Peyer's patch (tissue), 4 donors: Measurements from ENCODE around the gene DMWD. TPM values are rescaled to one million over a fixed set of nuclear protein-coding genes. Genes with fewer than 3 reads are reported as not detected.

Experiments used
- DNase-seq, 3 donors: peaks; one replicate each; pipeline ENCODE4 v3.0.0-alpha.2; 2017 to 2019
- H3K27ac ChIP-seq, 4 donors: fragments of 200-600 bp; sonication (generic); one replicate each; pipeline ENCODE4 v1.5.1; 2016 to 2019
- H3K27me3 ChIP-seq, 2 donors: fragments of 200-600 bp; sonication (generic); one replicate each; pipeline ENCODE4 v1.5.1; 2019
- H3K36me3 ChIP-seq, 3 donors: fragments of 200-600 bp; sonication (generic); one replicate each; pipeline ENCODE4 v1.5.1; 2016 to 2019
- H3K4me1 ChIP-seq, 4 donors: fragments of 200-600 bp; sonication (generic); one replicate each; pipeline ENCODE4 v1.5.1; 2016 to 2019
- H3K4me3 ChIP-seq, 4 donors: fragments of 200-600 bp; sonication (generic); 1 replicate in 3 of 4; 2 replicates in 1 of 4; pipeline ENCODE4 v1.5.1; 2016 to 2019; ENCODE audit warnings: mild to moderate bottlenecking in 1 of 4
- H3K9me3 ChIP-seq, 4 donors: fragments of 200-600 bp; sonication (generic); one replicate each; pipeline ENCODE4 v1.5.1; 2016 to 2019; ENCODE audit warnings: mild to moderate bottlenecking in 1 of 4
- POLR2A ChIP-seq, 2 donors: fragments of 450-650 bp; IDR thresholded peaks; one replicate each; pipeline ENCODE4 v1.5.1; 2017; ENCODE audit warnings: antibody characterized with exemption in 2 of 2, mild to moderate bottlenecking in 2 of 2, moderate library complexity in 2 of 2
- total RNA-seq, 4 donors: library from RNA; depleted of rRNA; stranded (reverse); fragments of >200 nt; gene quantifications; one replicate each; pipeline ENCODE4 v1.1.0, GENCODE V29; 2016
- TF ChIP-seq, protein P1 (sequence below), 6 experiments: fragments of 450-650 bp in 4 of 6; fragments of 200-600 bp in 2 of 6; sonication (generic) in 1 of 6; IDR thresholded peaks; one replicate each; pipeline ENCODE4 v1.5.1; 2017 to 2019; ENCODE audit warnings: antibody characterized with exemption in 6 of 6, mild to moderate bottlenecking in 3 of 6, moderate library complexity in 1 of 6

DMWD gene
- total RNA-seq, 4 donors from 2014 or later, result 20.8 to 63.8 (median 35.4) TPM

DNA sequence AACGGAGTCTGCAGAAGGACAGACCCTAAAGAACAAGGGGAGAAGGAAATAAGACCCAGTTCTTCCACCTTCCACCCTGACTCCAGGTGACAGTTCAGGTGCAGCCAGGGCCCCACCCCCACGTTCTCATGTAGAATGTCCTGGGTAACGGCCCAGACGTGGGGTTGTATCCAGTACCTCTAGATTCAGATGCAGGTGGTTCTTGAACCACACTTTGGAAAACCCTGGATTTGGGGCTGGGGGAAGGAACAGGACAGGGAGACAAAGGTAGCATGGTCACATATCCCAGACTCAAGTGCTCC, 12.5 kb downstream of the DMWD start:
- H3K4me1 ChIP-seq, result peaks cover 0 to 45% (median 15%) of the 10 kb centered on the region in 4 donors
- no peaks in the 10 kb centered on the region for H3K9me3 ChIP-seq
- peak overlapping the region in 2 of 4 donors; percentile 31 to 59 for H3K4me3 ChIP-seq
- peaks cover 0 to 17% (median 0%) of the 10 kb centered on the region in 3 donors for H3K36me3 ChIP-seq
- peak overlapping the region in 1 of 4 donors; percentile 88 for H3K27ac ChIP-seq
- TF ChIP-seq POLR2A (IDR thresholded peaks at IDR 0.05), result no peak
- TF ChIP-seq, protein P1, sequence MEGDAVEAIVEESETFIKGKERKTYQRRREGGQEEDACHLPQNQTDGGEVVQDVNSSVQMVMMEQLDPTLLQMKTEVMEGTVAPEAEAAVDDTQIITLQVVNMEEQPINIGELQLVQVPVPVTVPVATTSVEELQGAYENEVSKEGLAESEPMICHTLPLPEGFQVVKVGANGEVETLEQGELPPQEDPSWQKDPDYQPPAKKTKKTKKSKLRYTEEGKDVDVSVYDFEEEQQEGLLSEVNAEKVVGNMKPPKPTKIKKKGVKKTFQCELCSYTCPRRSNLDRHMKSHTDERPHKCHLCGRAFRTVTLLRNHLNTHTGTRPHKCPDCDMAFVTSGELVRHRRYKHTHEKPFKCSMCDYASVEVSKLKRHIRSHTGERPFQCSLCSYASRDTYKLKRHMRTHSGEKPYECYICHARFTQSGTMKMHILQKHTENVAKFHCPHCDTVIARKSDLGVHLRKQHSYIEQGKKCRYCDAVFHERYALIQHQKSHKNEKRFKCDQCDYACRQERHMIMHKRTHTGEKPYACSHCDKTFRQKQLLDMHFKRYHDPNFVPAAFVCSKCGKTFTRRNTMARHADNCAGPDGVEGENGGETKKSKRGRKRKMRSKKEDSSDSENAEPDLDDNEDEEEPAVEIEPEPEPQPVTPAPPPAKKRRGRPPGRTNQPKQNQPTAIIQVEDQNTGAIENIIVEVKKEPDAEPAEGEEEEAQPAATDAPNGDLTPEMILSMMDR (IDR thresholded peaks at IDR 0.05), result no peak
- H3K27me3 ChIP-seq, result no peaks in the 10 kb centered on the region
- peak in 1 of 3 donors; percentile 45 for DNase-seq

DNA sequence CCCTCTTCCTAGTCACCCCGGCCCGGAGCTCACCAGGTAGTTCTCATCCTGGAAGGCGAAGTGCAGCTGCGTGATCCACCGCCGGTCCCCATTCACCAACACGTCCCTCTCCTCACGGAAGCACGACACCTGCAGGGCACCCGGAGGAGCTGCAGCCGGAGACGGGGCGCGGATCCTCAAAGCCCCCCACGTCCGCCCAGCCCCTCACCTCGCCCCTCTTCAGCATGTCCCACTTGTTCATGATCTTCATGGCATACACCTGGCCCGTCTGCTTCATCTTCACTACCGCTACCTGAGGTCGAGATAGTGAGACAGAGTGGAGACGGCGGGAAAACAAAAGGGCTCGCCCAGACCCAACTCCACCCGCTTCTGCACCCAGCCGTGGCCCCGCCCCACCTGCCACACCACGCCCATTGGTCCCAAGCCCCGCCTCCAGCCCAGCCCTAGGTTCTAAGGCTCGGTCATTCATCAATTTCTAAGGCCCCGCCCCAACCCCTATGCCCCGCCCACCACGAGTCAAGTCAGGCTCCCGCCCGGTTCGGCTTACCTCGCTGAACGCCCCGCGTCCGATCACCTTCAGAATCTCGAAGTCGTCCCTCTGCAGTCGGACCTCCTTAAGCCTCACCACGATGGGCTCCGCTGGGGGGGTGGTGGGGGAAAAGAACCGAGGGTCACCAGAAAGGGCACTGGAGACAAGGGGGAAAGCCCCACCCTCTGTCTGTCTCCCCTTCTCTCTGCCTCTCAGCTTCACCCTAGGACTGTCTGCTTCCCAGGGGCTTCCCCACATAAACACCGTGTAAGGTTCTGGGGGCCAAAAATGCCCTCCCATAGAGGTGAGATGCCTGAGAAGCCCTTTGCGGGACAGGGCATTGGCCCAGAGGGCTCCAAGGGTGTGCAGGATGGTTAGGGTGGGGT, 13.2 kb downstream of the DMWD start:
- peak; percentile 84 to 98 (median 95) for DNase-seq
- H3K27ac ChIP-seq, result peak overlapping the region in 2 of 4 donors; percentile 57 to 88
- no peaks in the 10 kb centered on the region for H3K27me3 ChIP-seq
- TF ChIP-seq, protein P1 (IDR thresholded peaks at IDR 0.05), result peak in 5 of 6 experiments; percentile 43 to 82 (median 79)
- TF ChIP-seq POLR2A (IDR thresholded peaks at IDR 0.05), result no peak
- H3K36me3 ChIP-seq, result peaks cover 0 to 15% (median 0%) of the 10 kb centered on the region in 3 donors
- peak overlapping the region; percentile 1 to 59 (median 38) for H3K4me3 ChIP-seq
- no peaks in the 10 kb centered on the region for H3K9me3 ChIP-seq
- H3K4me1 ChIP-seq, result peaks cover 0 to 45% (median 15%) of the 10 kb centered on the region in 4 donors

DNA sequence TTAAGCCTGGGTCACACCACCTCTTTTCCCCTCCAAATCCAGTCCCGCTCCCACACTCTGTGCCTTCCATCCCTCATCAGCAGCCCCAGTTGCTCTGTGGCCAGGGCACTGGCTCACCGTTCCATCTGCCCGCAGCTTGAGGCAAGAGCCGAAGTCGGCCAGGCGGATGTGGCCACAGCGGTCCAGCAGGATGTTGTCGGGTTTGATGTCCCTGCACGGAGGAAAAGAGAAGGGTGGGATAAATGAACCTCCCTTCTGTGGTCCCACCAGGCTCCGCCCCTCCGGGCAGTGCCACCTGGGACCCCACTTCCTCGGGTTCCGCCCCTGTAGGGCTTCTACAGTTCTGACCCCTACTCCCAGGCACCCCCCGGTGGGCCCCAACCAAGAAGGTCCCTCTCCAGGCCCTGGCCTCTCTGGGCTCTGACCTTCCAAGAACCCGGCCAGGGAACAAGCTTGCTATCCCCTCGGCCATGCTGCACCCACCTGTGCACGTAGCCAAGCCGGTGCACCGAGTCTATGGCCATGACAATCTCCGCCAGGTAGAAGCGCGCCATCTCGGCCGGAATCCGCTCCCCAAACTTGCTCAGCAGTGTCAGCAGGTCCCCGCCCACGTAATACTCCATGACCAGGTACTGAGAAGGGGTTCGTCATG, 14.5 kb downstream of the DMWD start:
- H3K27me3 ChIP-seq, result no peaks in the 10 kb centered on the region
- DNase-seq, result no peak
- no peak overlapping the region for H3K27ac ChIP-seq
- peaks cover 0 to 15% (median 0%) of the 10 kb centered on the region in 3 donors for H3K36me3 ChIP-seq
- no peak overlapping the region for H3K4me3 ChIP-seq
- no peaks in the 10 kb centered on the region for H3K9me3 ChIP-seq
- TF ChIP-seq, protein P1 (IDR thresholded peaks at IDR 0.05), result no peak
- no peak for TF ChIP-seq POLR2A (IDR thresholded peaks at IDR 0.05)
- peaks cover 0 to 35% (median 15%) of the 10 kb centered on the region in 4 donors for H3K4me1 ChIP-seq

DNA sequence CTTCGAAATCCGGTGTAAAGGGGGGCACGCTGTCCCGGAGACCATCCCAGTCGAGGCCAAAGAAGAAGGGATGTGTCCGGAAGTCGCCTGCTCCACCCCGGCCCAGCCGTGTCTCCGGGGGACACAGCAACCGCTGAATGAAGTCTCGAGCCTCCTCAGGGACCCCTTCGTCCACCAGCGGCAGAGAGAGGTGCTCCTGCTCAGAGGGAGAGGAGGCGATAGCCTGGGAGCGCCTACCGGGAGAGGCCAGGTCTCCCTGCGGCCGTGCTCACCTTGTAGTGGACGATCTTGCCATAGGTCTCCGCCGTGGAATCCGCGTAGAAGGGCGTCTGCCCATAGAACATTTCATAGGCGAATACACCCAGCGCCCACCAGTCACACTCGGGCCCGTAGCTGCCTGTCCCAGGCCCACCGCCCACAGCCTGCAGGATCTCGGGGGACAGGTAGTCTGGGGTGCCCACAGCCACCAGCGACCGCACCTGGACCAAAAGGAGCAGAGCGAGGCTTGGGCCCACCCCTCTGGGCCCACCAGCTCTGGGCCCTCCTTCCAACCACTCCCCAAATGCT, 15.2 kb downstream of the DMWD start:
- TF ChIP-seq, protein P1 (IDR thresholded peaks at IDR 0.05), result no peak
- TF ChIP-seq POLR2A (IDR thresholded peaks at IDR 0.05), result no peak

DNA sequence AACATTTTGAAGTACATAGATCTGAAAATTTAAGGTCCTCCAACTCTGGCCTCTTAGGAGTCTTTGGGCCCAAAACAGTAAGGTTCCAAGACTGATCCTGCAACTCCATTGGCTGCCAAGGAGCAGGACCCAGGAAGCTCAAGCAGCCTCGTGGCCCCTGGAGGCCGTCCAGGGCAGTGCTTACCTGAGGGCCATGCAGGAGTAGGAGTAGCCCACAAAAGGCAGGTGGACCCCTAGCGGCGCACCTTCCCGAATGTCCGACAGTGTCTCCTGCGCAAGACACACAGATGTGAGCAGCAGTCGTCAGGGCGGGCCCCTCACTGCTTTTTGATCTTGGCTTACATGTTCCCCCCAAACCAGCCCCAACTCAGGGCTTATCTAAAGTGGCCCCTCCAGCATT, 17.9 kb downstream of the DMWD start:
- no peaks in the 10 kb centered on the region for H3K9me3 ChIP-seq
- DNase-seq, result no peak
- H3K4me1 ChIP-seq, result peaks cover 0 to 38% (median 17%) of the 10 kb centered on the region in 4 donors
- no peak overlapping the region for H3K4me3 ChIP-seq
- TF ChIP-seq, protein P1 (IDR thresholded peaks at IDR 0.05), result peak in 2 of 6 experiments; percentile 24 to 27
- TF ChIP-seq POLR2A (IDR thresholded peaks at IDR 0.05), result no peak
- no peak overlapping the region for H3K27ac ChIP-seq
- H3K27me3 ChIP-seq, result no peaks in the 10 kb centered on the region
- peaks cover 0 to 15% (median 0%) of the 10 kb centered on the region in 3 donors for H3K36me3 ChIP-seq

More for the DNA sequence above, 15.2 kb downstream of the DMWD start:
- Histone ChIP-seq H3K4me3 (no peak overlapping the region), H3K4me1 (peaks cover 0 to 41% (median 15%) of the 10 kb centered on the region in 4 donors), H3K36me3 (peaks cover 0 to 15% (median 0%) of the 10 kb centered on the region in 3 donors), H3K27me3 (no peaks in the 10 kb centered on the region), H3K9me3 (no peaks in the 10 kb centered on the region), H3K27ac (no peak overlapping the region)
- DNase-seq, result no peak
